Peyer's patch (tissue), 4 donors: ENCODE data around the gene NKIRAS1.

Experiments
- POLR2A ChIP-seq, 2 donors: fragments of 450-650 bp; IDR thresholded peaks; one replicate each; pipeline ENCODE4 v1.5.1; 2017; ENCODE audit warnings: antibody characterized with exemption in 2 of 2, mild to moderate bottlenecking in 2 of 2, moderate library complexity in 2 of 2
- TF ChIP-seq, protein P1 (sequence below), 6 experiments: fragments of 450-650 bp in 4 of 6; fragments of 200-600 bp in 2 of 6; sonication (generic) in 1 of 6; IDR thresholded peaks; one replicate each; pipeline ENCODE4 v1.5.1; 2017 to 2019; ENCODE audit warnings: antibody characterized with exemption in 6 of 6, mild to moderate bottlenecking in 3 of 6, moderate library complexity in 1 of 6

DNA sequence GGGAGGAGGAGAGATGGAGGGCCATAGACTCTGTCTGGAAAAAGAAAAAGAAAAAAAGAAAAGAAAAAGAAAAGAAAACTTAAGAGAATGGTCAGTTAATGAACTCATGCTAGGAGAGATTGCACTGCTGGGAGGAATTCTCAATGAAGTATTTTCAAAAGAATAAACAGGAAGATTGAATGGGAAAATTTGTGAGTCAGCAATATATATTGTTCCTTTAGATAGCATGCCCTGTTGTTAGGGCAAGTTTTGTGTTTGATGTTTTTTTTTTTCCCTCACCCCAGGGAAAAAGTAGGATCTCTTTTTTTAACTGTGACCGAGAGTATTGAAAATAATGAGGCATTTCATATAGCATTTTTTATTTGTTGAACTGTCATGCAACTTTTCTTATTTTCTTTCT is 20.5 kb upstream of the NKIRAS1 start:
- TF ChIP-seq, protein P1, sequence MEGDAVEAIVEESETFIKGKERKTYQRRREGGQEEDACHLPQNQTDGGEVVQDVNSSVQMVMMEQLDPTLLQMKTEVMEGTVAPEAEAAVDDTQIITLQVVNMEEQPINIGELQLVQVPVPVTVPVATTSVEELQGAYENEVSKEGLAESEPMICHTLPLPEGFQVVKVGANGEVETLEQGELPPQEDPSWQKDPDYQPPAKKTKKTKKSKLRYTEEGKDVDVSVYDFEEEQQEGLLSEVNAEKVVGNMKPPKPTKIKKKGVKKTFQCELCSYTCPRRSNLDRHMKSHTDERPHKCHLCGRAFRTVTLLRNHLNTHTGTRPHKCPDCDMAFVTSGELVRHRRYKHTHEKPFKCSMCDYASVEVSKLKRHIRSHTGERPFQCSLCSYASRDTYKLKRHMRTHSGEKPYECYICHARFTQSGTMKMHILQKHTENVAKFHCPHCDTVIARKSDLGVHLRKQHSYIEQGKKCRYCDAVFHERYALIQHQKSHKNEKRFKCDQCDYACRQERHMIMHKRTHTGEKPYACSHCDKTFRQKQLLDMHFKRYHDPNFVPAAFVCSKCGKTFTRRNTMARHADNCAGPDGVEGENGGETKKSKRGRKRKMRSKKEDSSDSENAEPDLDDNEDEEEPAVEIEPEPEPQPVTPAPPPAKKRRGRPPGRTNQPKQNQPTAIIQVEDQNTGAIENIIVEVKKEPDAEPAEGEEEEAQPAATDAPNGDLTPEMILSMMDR (IDR thresholded peaks at IDR 0.05), result no peak
- no peak for TF ChIP-seq POLR2A (IDR thresholded peaks at IDR 0.05)
